Measurements from ENCODE around the gene BICC1. TPM values are rescaled to one million over a fixed set of nuclear protein-coding genes. Genes with fewer than 3 reads are reported as not detected.

Gene BICC1
- total and polyA plus RNA-seq, 2 experiments from 2014 or later, result 5.8 to 20.4 TPM

- no peak for DNase-seq (ENCODE audit: low spot score)
- no peak overlapping the region for H2AFZ ChIP-seq
- H3K4me2 ChIP-seq, result no peak overlapping the region
- H3K4me1 ChIP-seq (ENCODE audit: insufficient read depth), result no peaks in the 10 kb centered on the region
- H3K4me3 ChIP-seq, result no peak overlapping the region
- no peaks in the 10 kb centered on the region for H4K20me1 ChIP-seq (ENCODE audit: insufficient read depth, poor library complexity, severe bottlenecking)
- WGBS (ENCODE audit: low lambda C conversion rate, missing lambda C conversion rate), result 87% methylated on average over 2 of the region's 2 CpGs
- H3K9me3 ChIP-seq (ENCODE audit: low read depth), result no peaks in the 10 kb centered on the region
- no peak overlapping the region for H3K27ac ChIP-seq
- H3K9me2 ChIP-seq (replicated peaks; ENCODE audit: insufficient read depth), result no peaks in the 10 kb centered on the region
- H3K79me2 ChIP-seq, result peaks cover 52% of the 10 kb centered on the region
- no peaks in the 10 kb centered on the region for H3K27me3 ChIP-seq
- TF ChIP-seq CTCF (IDR thresholded peaks at IDR 0.05; ENCODE audit: poor library complexity) (no peak), EZH2phosphoT487 (IDR thresholded peaks at IDR 0.05; ENCODE audit: low read depth, severe bottlenecking, unreplicated experiment) (no peak), EZH2 (IDR thresholded peaks at IDR 0.05; ENCODE audit: borderline replicate concordance) (no peak)
- H3K36me3 ChIP-seq (replicated peaks; ENCODE audit: insufficient read depth, low read depth), result no peaks in the 10 kb centered on the region
Measured at GRCh38 chr10:58568428-58568935, 55.8 kb downstream of the BICC1 start.

- no peak for TF ChIP-seq EZH2 (IDR thresholded peaks at IDR 0.05; ENCODE audit: borderline replicate concordance)
- no peak for TF ChIP-seq CTCF (IDR thresholded peaks at IDR 0.05; ENCODE audit: poor library complexity)
- TF ChIP-seq EZH2phosphoT487 (IDR thresholded peaks at IDR 0.05; ENCODE audit: low read depth, severe bottlenecking, unreplicated experiment), result no peak
- Histone ChIP-seq H3K4me2 (no peak overlapping the region), H3K27ac (no peak overlapping the region), H3K27me3 (no peaks in the 10 kb centered on the region), H3K4me1 (ENCODE audit: insufficient read depth) (peaks cover under 1% of the 10 kb centered on the region), H4K20me1 (ENCODE audit: insufficient read depth, poor library complexity, severe bottlenecking) (no peaks in the 10 kb centered on the region), H2AFZ (no peak overlapping the region), H3K36me3 (replicated peaks; ENCODE audit: insufficient read depth, low read depth) (no peaks in the 10 kb centered on the region), H3K9me3 (ENCODE audit: low read depth) (no peaks in the 10 kb centered on the region), H3K79me2 (peaks cover 55% of the 10 kb centered on the region), H3K4me3 (no peak overlapping the region), H3K9me2 (replicated peaks; ENCODE audit: insufficient read depth) (no peaks in the 10 kb centered on the region)
- WGBS (ENCODE audit: low lambda C conversion rate, missing lambda C conversion rate), result 91% methylated on average over 1 of the region's 1 CpG
- no peak for DNase-seq (ENCODE audit: low spot score)
Measured at GRCh38 chr10:58570307-58570723, 57.6 kb downstream of the BICC1 start.

DNA sequence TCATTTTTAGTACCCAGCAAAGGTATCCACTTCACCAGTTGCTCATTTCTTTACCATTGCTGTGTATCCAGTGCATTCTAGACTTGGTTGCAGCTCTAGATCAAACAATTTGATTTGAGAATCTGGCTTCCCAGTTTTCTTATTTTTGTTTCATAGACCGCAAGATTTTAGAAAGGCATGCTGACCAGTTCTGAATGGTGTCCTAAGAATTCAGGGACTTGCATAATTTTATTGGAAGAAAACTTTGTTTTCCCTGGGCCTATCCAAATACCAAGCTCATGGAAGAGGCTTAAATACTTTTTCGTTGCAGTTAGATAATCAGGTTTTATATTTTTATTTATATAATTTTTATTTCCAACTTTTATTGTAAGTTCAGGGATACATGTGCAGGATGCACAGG lies 58.3 kb downstream of the BICC1 start:
- Histone ChIP-seq H3K4me2 (no peak overlapping the region), H3K9me3 (ENCODE audit: low read depth) (no peaks in the 10 kb centered on the region), H2AFZ (no peak overlapping the region), H3K27ac (no peak overlapping the region), H3K27me3 (no peaks in the 10 kb centered on the region), H3K79me2 (peaks cover 56% of the 10 kb centered on the region), H3K4me1 (ENCODE audit: insufficient read depth) (peaks cover 7% of the 10 kb centered on the region), H3K9me2 (replicated peaks; ENCODE audit: insufficient read depth) (no peaks in the 10 kb centered on the region), H3K4me3 (no peak overlapping the region), H3K36me3 (replicated peaks; ENCODE audit: insufficient read depth, low read depth) (no peaks in the 10 kb centered on the region), H4K20me1 (ENCODE audit: insufficient read depth, poor library complexity, severe bottlenecking) (no peaks in the 10 kb centered on the region)
- DNase-seq (ENCODE audit: low spot score), result no peak
- TF ChIP-seq EZH2phosphoT487 (IDR thresholded peaks at IDR 0.05; ENCODE audit: low read depth, severe bottlenecking, unreplicated experiment), result no peak
- TF ChIP-seq EZH2 (IDR thresholded peaks at IDR 0.05; ENCODE audit: borderline replicate concordance), result no peak
- TF ChIP-seq CTCF (IDR thresholded peaks at IDR 0.05; ENCODE audit: poor library complexity), result no peak
- 93% methylated on average over 2 of the region's 2 CpGs for WGBS (ENCODE audit: low lambda C conversion rate, missing lambda C conversion rate)
